ENCODE data around the gene FNDC1.
"Not testable (repeated sequence)": the region's sequence is repeated elsewhere in the genome, so short reads cannot be mapped to it uniquely, and the experiment has no call there.

The FNDC1 gene

DNA sequence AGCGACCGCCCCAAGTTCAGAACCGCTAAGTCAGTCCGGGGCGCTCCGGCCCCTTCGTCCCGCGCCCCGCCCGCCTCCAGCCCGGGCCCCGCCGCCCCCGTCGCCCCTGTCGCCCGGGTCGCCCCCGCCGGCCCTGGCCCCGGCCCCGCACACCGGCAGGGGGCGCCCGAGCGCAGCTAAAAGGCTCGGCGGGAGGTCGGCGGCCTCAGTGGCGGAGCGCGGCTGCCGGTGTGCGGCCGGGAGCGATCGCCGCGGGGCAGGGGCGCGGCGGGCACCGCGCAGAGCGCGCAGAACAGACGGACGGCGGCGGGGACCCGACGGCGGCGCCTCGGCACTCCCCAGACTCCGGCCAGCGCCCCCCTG, at the start of gene FNDC1:
Gene FNDC1, plus strand, starts transcription at position 208 of the 363 bp plus-strand sequence. CDS start 197 bp downstream, outside the sequence.
- no peak for DNase-seq

DNA sequence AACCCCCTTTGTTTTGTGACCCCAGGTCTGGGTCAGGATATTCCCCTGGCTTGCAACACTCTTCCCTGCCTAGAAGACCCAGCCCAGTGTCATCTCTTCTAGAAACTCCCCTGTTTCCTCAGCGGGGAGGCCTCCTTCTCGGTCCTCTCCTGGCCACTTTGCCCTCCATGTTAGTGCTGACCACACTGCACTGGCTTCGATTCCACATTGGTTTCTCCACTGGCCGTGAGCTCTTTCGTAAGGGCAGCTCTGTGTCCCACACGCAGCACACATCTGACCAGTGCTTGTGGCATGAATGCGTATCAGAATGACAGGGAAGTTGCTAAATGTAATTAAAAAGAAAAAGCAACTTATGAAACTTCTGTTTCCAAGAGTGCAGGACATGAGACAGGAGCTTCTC, 49.4 kb upstream of the FNDC1 start:
- DNase-seq = no peak

DNA sequence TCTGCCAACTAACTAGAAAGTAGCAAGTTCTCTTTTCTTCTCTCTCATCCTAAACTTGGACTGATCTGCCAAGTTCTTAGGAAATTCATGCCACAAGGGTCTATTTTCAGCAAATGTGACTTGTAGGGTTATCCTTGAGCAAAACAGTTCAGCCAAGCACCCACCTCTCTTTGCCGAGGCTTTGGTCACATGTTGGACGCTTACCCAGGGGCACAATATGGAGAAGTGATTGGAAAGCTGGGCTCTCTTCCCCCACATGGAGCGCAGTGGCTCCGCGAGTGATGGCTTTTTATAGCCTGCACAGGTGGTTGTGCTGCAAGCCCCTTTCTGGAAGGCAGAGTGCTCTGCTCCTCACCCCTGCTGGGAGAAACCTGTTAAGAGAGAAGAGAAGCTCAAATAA, 47.7 kb upstream of the FNDC1 start:
- no peak for DNase-seq

DNA sequence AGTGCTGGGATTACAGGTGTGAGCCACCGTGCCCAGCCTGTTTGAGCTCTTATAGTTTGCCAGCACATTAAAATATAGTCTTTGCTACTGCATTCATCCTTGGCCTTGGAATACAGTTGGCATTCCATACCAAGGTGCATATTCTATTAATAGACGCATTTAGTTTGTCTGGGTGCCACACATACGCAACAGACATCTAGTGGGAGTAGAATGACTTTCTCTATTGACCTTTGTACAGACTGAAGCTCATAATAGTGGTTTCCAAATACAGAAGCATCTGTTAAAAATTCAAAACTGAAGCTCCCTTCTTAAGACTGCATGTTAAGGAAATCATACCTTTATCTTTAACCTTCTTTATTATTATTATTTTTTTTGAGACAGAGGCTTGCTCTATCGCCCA, 46.7 kb upstream of the FNDC1 start:
- no peak for DNase-seq

DNA sequence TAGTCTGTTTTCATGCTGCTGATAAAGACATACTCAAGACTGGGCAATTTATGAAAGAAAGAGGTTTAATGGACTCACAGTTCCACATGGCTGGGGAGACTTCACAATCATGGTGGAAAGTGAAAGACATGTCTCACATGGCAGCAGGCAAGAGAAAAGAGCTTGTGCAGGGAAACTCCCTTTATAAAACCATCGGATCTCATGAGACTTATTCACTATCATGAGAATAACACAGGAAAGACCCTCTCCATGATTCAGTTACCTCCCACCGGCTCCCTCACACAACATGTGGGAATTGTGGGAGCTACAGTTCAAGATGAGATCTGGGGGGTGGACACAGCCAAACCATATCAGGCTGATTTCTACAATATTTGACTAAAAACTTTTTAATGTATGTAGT, 45.4 kb upstream of the FNDC1 start:
- not testable (repeated sequence) for DNase-seq

DNA sequence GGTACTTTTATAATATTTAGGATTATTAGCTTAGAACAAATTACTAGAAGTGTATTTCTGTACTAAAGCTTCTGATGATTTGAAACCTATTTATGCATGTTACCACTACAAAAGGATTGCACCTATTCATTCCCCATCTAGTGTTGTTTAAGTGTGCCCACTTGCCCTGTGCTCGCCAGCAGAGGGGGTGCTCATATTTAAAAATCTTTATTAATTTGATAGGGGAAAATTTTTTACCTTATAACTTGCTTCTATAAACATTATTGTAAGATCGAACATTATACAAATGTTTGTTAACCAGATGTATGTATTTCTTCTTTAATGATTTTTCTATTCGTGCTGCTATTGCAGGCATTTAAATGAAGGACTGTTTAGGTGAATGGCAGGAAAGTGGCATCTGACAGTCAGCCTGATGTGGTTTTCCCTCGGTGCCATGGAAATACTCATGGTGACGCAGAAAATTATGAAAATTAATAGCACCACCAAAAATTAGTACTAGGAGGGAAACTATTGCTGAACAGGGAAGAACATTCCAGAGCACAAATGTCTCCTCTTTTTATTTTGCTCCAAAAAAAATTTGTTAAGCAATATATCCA, 44.1 kb upstream of the FNDC1 start:
- no peak for DNase-seq

DNA sequence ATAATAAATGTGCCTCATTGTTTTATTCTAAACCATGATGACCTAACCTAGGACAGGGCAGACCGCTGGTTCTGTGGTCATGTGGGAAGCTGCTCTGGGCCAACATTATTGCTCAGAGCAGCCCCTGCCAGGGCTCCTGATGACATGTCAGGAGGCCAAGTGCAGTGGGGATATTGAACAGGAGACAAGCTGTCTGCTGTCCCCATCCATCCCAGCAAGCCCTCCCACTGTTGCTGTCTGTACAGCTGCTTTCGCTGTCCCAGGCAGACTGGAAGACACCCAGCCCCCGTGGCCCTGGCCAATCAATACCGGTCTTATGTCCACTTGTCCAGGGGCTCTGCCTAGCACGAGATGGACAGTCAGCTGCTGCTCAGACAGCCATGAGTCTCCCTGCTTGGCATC, 43.2 kb upstream of the FNDC1 start:
- DNase-seq = no peak

DNA sequence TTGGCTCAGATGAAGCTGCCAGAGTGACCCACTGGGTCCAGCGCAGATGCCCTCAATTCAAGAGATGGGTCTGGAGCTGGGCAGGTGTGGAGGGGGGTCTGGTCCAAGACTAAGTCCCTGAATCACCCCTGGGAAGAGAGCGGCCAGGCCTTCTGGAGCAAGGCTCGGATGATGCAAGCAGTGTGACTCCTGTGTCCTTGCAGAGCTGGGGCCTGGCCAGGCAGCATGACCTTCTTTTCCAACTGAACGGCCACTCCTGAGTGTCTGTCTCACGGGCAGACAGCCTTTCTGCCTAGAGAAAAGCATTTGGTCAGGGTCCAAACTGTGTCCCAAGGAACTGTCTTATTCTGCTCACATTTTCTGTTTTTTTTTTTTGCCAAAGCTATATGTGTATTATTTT, 42.6 kb upstream of the FNDC1 start:
- DNase-seq = no peak

DNA sequence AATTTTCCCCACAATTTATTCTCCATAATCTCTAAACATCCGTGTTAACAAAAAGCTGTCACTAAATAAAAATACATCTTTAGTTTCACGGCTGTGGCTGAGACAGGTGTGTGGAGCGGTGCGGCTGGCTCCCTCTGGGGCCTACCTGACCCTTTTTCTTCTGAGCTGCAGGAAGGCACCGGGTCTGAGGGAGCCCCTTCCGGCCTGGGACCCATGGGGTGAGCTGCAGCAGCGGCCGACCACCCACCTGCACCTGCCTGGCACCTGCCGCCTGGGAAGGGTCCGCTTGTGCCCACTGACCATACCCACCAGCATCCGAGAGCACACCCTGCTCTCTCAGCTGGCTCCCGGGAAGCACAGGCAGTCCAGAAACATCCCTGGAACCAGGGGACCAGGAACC, 41.5 kb upstream of the FNDC1 start:
- DNase-seq = no peak

DNA sequence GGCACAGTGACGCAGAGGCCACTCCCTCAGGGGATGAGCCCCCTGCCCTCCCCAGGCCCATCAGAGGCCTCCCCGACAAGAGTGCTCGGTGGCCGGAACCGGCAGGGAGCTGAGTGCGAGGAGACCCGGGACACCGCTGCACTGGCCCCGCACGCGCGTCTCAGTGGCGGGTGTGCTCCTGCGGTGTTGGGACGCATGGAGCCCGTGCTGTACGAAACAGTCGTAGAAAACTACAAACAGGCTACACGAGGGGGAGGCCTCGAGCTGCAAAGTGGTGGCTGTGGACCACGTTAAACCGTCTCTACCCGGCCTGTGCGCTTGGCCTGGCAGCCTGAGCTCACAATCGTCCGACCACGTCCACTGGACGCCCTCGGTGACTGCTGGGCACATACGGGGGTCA, 40.2 kb upstream of the FNDC1 start:
- no peak for DNase-seq

DNA sequence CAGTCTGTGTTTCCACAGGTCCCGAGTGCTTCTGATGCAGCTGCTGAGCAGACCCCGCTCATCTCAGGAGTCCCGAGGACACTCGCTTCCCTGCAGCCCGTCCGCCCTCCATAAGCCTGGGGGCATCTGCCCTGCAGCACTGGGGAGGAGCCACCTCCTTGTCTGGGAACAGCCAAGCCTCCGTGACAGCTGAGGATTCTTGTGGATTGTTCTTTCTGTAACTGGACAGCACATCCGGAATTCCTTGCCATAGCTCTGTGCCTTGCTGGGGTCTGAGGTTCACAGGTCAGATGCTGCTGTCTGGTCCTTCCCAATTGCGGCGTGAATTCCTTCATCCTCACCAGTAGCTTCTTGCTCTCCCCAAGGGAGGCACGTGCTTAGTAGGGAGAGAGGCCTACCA, 38.4 kb upstream of the FNDC1 start:
- no peak for DNase-seq

DNA sequence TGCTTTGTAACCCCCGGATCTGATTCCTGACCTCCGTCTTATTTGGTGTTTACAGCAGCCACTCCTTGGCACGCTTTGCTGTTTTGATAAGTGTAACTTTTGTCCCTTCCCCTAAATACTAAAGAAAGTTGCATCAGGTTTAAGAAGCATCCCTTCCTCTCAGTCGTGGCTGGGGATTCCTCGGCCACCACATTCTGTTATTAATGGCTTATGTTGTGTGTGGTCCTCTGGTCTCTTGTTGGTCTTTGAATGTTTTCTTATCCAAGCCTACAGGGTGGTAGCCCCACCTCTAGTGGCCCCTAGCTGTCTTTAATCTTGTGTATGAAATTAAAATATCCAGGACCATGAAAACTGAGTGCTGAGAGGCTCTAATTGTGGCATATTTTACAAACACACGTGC, 37.5 kb upstream of the FNDC1 start:
- DNase-seq = no peak

DNA sequence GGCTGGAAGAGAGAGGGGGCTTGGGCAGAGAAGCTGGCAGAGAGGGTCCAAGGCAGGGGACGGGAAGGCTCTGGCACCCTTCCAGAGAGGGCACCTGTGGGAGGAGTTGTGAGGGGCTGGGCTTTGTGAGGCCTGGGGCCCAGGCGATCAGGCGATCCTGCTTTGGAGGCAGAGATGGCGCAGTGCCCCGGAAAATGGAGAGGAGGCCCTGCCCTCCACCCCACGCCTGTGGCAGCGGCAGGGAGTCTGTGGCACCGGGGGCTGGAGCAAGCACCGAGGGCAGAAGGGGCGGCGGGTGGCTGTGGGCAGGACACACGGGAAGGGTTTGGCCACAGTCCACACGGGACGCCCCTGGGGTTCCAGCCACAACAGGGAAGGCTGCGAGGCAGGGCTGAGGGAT, 36.5 kb upstream of the FNDC1 start:
- DNase-seq = no peak

DNA sequence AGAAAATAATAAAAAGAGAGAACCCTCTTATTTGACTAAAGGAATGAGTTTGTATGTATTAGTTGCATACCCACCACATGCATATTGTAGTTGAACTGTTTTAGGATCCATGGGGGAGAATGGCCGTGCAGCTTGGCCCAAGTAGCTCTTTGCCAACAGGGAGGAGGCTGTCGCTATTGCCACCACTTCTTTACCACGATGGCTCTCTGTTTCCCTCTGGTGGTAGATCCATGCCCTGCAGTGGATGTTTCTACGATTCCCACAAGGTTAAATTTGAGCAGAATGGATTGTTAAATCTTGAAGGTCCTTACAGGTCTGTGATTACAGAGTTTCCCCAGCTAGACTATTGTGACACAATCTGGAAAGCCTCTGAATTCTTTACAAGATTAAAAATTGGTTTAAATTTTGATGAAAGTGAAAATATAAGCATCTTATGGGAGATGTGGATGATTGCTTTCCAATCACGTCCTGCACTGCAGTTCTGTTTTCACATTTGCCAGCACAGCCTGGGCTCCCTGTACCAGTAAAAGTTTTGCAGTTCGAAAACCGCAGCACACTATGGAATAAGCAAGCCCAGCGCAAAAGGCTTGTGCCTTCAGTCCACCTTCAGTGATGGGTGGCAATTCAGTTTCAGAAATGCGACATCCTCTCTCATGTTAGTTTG, 34.4 kb upstream of the FNDC1 start:
- DNase-seq = peak; percentile 90

DNA sequence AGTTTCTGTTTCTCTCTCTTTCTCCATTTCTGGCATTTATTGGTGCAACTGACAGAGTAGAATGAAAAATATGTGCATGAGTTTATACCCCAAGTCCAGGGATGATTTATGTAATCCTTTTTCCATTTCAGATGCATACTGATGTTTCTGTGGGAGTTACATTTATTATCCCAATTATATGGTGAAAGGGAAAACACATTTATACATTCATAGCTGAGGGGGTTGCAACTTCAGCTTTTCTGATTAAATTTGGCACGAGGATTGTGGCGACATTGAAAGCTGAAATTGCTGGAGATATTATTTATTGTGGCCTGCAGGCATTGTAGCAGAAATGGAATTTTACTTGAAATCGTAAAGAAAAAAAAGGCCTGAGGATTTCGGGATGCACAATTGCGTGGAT, 31.5 kb upstream of the FNDC1 start:
- DNase-seq = no peak

DNA sequence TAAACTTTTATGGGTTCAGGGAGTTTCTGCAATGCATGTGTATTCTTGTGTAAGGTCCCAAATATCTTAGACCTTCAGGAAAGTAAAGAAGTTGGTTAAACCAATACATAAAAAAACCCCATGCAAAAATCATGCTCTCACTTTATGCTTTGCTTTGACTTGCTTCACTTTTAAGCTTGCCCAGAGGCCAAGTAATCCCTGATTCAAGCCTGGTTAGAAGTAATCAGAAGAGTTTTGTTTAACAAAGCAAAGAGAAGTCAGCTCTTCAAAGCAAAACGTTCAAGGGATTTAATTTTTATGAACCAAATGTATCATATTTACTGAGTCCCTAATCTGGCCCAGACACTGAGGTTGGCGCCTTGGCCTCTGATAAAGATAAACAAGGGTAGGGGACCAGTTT, 26.7 kb upstream of the FNDC1 start:
- DNase-seq = peak; percentile 23

DNA sequence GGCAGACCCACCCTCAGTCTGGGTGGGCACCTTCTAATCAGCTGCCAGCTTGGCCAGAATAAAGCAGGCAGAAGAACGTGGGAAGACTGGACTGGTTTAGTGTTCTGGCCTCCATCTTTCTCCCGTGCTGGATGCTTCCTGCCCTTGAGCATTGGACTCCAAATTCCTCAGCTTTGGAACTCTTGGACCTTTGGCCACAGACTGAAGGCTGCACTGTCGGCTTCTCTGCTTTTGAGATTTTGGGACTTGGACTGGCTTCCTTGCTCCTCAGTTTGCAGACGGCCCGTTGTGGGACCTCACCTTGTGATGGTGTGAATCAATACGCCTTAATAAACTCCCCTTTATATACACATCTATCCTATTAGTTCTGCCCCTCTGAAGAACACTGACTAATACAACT, 20.6 kb upstream of the FNDC1 start:
- no peak for DNase-seq

DNA sequence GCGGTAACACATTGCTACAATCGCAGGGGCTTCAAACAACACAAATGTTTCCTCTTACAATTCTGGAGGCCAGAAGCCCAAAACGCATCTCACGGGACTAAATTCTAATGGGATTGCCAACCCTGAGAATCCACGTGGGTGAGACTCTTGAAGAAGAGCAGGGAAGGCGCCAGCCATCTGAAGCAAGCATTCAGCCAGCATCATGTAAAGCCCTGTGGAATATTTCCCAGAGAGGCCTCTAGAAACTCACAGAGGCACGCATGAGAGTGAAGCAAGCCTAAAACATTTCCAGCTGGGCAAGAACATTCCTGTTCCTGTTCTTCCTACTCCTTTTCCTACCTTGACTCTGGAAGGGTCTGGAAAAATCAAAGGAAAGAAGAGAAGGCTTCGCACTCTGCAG, 19.6 kb upstream of the FNDC1 start:
- DNase-seq = no peak

DNA sequence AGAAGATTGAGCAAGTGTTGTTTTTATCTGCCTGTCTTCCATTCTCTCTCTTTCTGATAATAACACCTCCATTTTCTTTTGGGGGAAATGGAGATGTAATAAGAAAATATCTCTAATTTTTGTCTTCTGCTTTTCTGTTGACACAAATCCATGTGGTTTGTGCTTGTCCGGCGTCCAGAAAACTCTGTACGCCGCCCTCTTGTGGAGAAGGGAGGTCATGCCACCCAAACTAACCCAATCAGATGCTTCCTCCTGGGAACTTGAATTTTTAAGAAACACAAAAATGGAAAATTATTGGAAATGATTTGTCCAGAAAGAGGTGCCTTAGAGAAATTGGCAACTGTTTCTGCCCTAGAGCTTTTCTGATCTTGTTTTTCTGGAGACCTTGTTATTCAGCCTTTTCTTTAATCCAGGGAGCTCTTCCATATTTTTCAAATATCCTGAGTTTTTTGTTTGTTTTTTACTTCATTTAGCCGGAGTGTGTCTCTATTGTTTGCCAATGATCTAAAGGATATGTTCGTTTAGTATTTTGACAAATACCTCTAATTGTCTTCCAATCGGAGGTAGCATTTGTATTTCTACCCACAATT, 17.8 kb upstream of the FNDC1 start:
- DNase-seq = peak; percentile 86

DNA sequence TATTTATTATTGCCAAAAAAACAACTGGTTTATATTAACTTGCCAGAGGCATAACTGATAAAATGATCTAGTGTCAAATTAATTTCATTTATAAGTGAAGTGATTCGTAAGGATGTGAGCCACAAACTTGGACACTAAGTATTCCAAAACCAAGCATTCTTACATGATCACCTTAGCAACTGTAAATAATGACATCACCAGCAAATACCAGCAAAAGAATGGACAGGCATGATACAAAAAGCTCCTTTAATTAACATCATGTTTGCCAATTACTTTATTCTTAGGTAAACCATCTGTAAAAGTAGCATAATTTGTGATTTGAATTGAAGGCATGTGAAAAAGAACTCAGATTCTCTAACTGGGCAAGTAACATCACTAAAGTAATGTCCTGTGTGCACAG, 17.2 kb upstream of the FNDC1 start:
- DNase-seq = no peak

DNA sequence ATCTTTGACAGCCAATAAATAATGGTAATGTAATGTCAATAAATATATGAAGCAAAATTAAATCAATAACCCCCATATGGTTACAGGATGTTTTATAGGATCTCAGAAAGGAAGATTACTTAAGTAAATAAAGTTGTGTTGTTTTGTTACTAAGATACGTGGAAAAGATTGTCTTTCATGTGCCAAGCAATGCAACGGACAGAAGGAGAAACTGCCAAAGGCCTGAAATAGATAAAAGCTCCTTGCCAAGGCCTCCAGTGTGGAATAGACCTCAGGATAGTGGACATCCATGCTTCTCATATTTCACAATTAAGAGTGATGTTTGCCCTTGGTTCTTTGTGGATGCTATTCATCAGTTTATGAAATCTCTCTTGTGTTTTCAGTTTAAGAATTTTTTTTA, 16.4 kb upstream of the FNDC1 start:
- DNase-seq = no peak

DNA sequence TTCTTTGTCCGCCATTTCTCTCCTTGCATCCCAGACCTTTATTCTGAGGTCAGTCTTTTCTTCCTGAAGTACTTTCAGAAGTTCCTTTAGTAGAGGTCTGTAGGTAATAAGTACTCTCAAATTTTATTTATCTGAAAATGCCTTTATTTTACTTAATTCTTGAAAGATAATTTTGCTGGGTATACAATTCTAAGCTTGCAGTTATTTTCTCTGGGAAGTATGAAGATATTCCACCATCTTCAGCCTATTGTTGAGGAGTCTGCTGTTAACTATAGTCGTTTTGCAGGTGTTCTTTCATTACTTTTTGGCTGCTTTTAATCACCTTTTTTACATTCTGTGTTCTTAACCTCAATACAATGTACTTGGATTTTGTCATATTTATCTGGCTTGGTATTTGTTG, 13.5 kb upstream of the FNDC1 start:
- no peak for DNase-seq

DNA sequence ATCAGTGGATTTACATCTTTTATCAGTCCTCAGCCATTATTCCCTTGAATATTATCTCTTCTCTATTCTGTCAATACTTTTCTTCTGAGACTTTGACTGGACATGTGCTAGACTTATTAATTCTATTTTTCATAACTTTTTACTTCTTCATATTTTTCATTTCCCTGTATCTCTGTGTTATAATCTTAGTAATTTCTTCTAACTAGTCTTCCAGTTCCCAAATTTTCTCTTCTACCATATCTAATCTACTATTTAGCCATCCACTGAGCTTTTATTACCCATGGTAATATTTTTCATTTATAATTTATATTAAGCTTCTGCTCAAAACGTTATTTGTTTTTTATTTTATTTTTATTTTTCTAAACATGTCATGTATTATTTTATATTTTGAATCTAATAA, 13.1 kb upstream of the FNDC1 start:
- DNase-seq = no peak

DNA sequence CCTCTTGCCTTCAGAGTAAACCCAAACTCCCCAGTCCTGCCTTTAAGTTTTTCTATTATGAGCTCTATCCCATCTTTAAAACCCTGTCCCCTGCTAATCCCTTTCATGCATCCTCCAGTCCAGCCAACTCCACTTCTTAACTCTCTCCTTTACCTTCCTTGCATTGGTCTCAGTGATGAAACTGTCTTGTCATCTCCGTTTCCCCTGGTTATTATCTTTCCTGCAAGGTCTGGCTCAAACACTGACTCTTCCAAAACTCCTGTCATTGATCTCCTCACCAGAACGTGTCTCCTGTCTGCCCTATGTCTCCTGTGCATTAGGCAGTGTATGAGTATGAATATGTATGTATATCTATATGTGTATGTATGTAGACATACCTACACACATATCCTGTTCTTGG, 11.8 kb upstream of the FNDC1 start:
- peak; percentile 58 for DNase-seq

DNA sequence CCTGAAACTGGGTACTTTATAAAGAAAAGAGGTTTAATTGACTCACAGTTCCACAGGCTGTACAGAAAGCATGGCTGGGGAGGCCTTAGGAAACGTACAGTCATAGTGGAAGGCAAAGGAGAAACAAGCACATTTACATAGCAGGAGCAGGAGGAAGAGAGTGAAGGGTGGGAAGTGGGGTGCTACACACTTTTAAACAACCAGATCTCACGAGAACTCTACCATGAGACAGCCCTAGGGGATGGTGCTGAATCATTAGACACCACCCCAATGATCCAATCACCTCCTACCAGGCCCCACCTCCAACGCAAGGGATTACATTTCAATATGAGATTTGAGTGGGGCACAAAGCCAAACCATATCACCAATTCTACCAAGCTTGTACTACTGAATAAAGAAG, 7.4 kb upstream of the FNDC1 start:
- no peak for DNase-seq
